K562 (cell line): Measurements from ENCODE around the gene EHD3. TPM values are rescaled to one million over a fixed set of nuclear protein-coding genes. Genes with fewer than 3 reads are reported as not detected.

Source experiments
- ATAC-seq: fragments of 200-7000 bp; cut with Tn5 transposase; 3 replicates; pipeline ENCODE4 v1.9.1; 2020; ENCODE audit warnings: moderate library complexity
- BruUV-seq: library from RNA; stranded (reverse); fragments of 400-500 nt; replicated peaks from 2 replicates; lab custom pipeline; 2021; lab: Mats Ljungman, UMichigan
- CTCF ChIA-PET: fragments of 300-600 bp; formaldehyde crosslinking; extraction: SDS; loops from one replicate; lab custom pipeline; 2021; ENCODE audit warnings: low intra/inter-chr PET ratio; lab: Yijun Ruan, JAX
- POLR2A ChIA-PET: fragments of 300-600, 350-650 bp; sonication (Branson Sonifier 250); formaldehyde crosslinking; extraction: SDS; loops from one replicate; lab custom pipeline; 2021; ENCODE audit warnings: antibody characterized with exemption, inconsistent platforms; lab: Yijun Ruan, JAX
- DNase-seq, 4 experiments: peaks; one replicate each; pipeline versions ENCODE4 v3.0.0 to v3.0.0-alpha.2; 2011 to 2018; ENCODE audit warnings: low spot score in 3 of 4, mixed read lengths in 3 of 4; ENCODE audit errors: extremely low read depth in 1 of 4
- FAIRE-seq: peaks from 2 replicates; lab custom pipeline; 2011; peaks lifted over from hg19 to GRCh38; lab: Jason Lieb, UNC
- H2AFZ ChIP-seq: 2 replicates; pipeline ENCODE4 v1.6.0; 2011; ENCODE audit warnings: low read depth, low read length, control low read depth, inconsistent platforms
- H3K27ac ChIP-seq: fragments of 200-600 bp; 3 replicates; pipeline ENCODE4 v1.8.0; 2011; ENCODE audit warnings: low read depth, mild to moderate bottlenecking, control low read depth, inconsistent platforms, low read length, moderate library complexity, mixed read lengths; ENCODE audit errors: extremely low read depth
- H3K27me3 ChIP-seq, 2 experiments: fragments of 300-600 bp in 1 of 2; 2 replicates in 1 of 2; 3 replicates in 1 of 2; pipeline versions ENCODE4 v1.6.0 to v1.8.0; 2011; ENCODE audit warnings: inconsistent platforms in 2 of 2, low read length in 2 of 2, mild to moderate bottlenecking in 1 of 2, mixed read lengths in 1 of 2, moderate library complexity in 1 of 2; ENCODE audit not compliant: control insufficient read depth in 2 of 2, insufficient read depth in 2 of 2
- H3K36me3 ChIP-seq: fragments of 300-600 bp; 3 replicates; pipeline ENCODE4 v1.8.0; 2011; ENCODE audit warnings: mild to moderate bottlenecking, low read length, inconsistent platforms; ENCODE audit not compliant: control insufficient read depth, insufficient read depth
- H3K4me1 ChIP-seq, 2 experiments: fragments of 200-600 bp in 1 of 2; replicated peaks in 1 of 2; 2 replicates in 1 of 2; 3 replicates in 1 of 2; pipeline versions ENCODE4 v1.5.1 to v1.8.0; 2011; ENCODE audit warnings: inconsistent platforms in 2 of 2, low read length in 2 of 2, mild to moderate bottlenecking in 1 of 2, mixed read lengths in 1 of 2, moderate library complexity in 1 of 2; ENCODE audit not compliant: control insufficient read depth in 2 of 2, insufficient read depth in 2 of 2
- H3K4me2 ChIP-seq: 2 replicates; pipeline ENCODE4 v1.6.1; 2011; ENCODE audit warnings: low read length, control low read depth, inconsistent platforms, mixed read lengths; ENCODE audit not compliant: insufficient read depth
- H3K4me3 ChIP-seq: fragments of 200-600 bp; sonication (generic), shearing (Covaris generic); 2 replicates; pipeline ENCODE4 v1.5.1; 2016; ENCODE audit warnings: control low read depth, inconsistent platforms
- H3K79me2 ChIP-seq: fragments of 200-600 bp; 3 replicates; pipeline ENCODE4 v1.8.0; 2011; ENCODE audit warnings: low read length, inconsistent platforms; ENCODE audit not compliant: control insufficient read depth, insufficient read depth
- H3K9ac ChIP-seq, 2 experiments: 2 replicates each; pipeline versions ENCODE4 v1.6.0 to v1.6.1; 2011; ENCODE audit warnings: low read depth in 2 of 2, low read length in 2 of 2, control low read depth in 1 of 2, inconsistent platforms in 1 of 2, mild to moderate bottlenecking in 1 of 2, mixed read lengths in 1 of 2; ENCODE audit not compliant: insufficient read depth in 1 of 2
- H3K9me1 ChIP-seq: one replicate; pipeline ENCODE4 v1.6.0; 2011; ENCODE audit warnings: inconsistent platforms, mild to moderate bottlenecking, low read length, moderate library complexity; ENCODE audit not compliant: control insufficient read depth, insufficient read depth
- H3K9me3 ChIP-seq: replicated peaks from 2 replicates; pipeline ENCODE4 v1.5.1; 2011; ENCODE audit warnings: low read depth, low read length, inconsistent platforms; ENCODE audit not compliant: control insufficient read depth, insufficient read depth
- H4K20me1 ChIP-seq: replicated peaks from 2 replicates; pipeline ENCODE4 v1.6.1; 2011; ENCODE audit warnings: low read length, inconsistent platforms, mixed read lengths; ENCODE audit not compliant: control insufficient read depth, insufficient read depth
- CAMTA2 ChIP-seq: fragments of 250-450 bp; sonication (Bioruptor Pico); conservative IDR thresholded peaks from 2 replicates; pipeline ENCODE4 v1.5.1; 2022
- ETS2 ChIP-seq: IDR thresholded peaks from 2 replicates; pipeline ENCODE4 v1.6.1; 2016; ENCODE audit warnings: borderline replicate concordance, missing genetic modification characterization, mild to moderate bottlenecking, moderate library complexity, missing compliant biosample characterization; ENCODE audit not compliant: poor library complexity, severe bottlenecking
- HDAC3 ChIP-seq: fragments of 450-650 bp; IDR thresholded peaks from 2 replicates; pipeline ENCODE4 v1.6.1; 2018; ENCODE audit warnings: borderline replicate concordance, mild to moderate bottlenecking, moderate library complexity; ENCODE audit not compliant: partially characterized antibody
- HMGXB4 ChIP-seq: sonication (generic); formaldehyde crosslinking; IDR thresholded peaks from 2 replicates; pipeline ENCODE4 v1.8.1; 2023; ENCODE audit warnings: mild to moderate bottlenecking, missing genetic modification reagents
- MYBL2 ChIP-seq, 2 experiments: fragments of 450-650 bp in 1 of 2; sonication (generic) in 1 of 2; formaldehyde crosslinking in 1 of 2; IDR thresholded peaks; 2 replicates each; pipeline versions ENCODE4 v1.6.1 to v1.8.1; 2017 to 2022; ENCODE audit warnings: borderline replicate concordance in 1 of 2, inconsistent platforms in 1 of 2, low read depth in 1 of 2, mild to moderate bottlenecking in 1 of 2, missing genetic modification reagents in 1 of 2, moderate library complexity in 1 of 2
- NELFE ChIP-seq: IDR thresholded peaks from 2 replicates; pipeline ENCODE4 v1.6.1; 2011; ENCODE audit warnings: mild to moderate bottlenecking; ENCODE audit not compliant: insufficient read depth, insufficient read length
- PPARD ChIP-seq: fragments of 250-450 bp; sonication (Bioruptor Pico); IDR thresholded peaks from 2 replicates; pipeline ENCODE4 v1.8.0; 2022; ENCODE audit warnings: inconsistent platforms, mild to moderate bottlenecking, moderate library complexity
- RBFOX2 ChIP-seq: fragments of 200-400 bp; formaldehyde crosslinking; IDR thresholded peaks from 2 replicates; pipeline ENCODE4 v1.6.1; 2017; ENCODE audit warnings: low read depth, mild to moderate bottlenecking, low read length, moderate library complexity
- RBM25 ChIP-seq: fragments of 200-400 bp; formaldehyde crosslinking; IDR thresholded peaks from 2 replicates; pipeline ENCODE4 v1.6.1; 2018; ENCODE audit warnings: low read length, low read depth, moderate library complexity; ENCODE audit not compliant: severe bottlenecking
- SLC30A9 ChIP-seq: fragments of 250-450 bp; sonication (Bioruptor Pico); IDR thresholded peaks from 2 replicates; pipeline ENCODE4 v1.8.0; 2022; ENCODE audit warnings: mild to moderate bottlenecking, moderate library complexity
- SP2 ChIP-seq: IDR thresholded peaks from 2 replicates; pipeline ENCODE4 v1.6.1; 2011; ENCODE audit warnings: mild to moderate bottlenecking, low read depth, low read length, moderate library complexity; ENCODE audit not compliant: poor library complexity, severe bottlenecking; ENCODE audit errors: extremely low read depth
- XRCC4 ChIP-seq: IDR thresholded peaks from one replicate; pipeline ENCODE4 v1.6.1; 2011; ENCODE audit not compliant: insufficient read depth, insufficient read length; ENCODE audit errors: extremely low read depth
- ZNF347 ChIP-seq: fragments of 450-650 bp; formaldehyde crosslinking; IDR thresholded peaks from 2 replicates; pipeline ENCODE4 v1.4.0; 2020; ENCODE audit warnings: low read depth, mild to moderate bottlenecking, moderate library complexity
- ZNF561 ChIP-seq: fragments of 450-650 bp; formaldehyde crosslinking; conservative IDR thresholded peaks from 2 replicates; pipeline ENCODE4 v1.4.0; 2020; ENCODE audit warnings: mild to moderate bottlenecking, moderate library complexity
- WGBS: fragments of 100-300 bp; shearing (Covaris generic); methylation state at CpG from one replicate; pipeline ENCODE4 v1.1.6; 2016; ENCODE audit warnings: low coverage, mixed read lengths; ENCODE audit not compliant: insufficient coverage; ENCODE audit errors: missing lambda C conversion rate; 5-methylcytosine and 5-hydroxymethylcytosine counted together
- in situ Hi-C: fragments of 300-500 bp; cut with MboI; formaldehyde crosslinking; loops from 4 replicates; pipeline ENCODE4 v1.15.0; 2018; ENCODE audit warnings: inconsistent platforms, mixed read lengths
- intact Hi-C: fragments of 100-400 bp; cut with micrococcal nuclease; formaldehyde crosslinking; loops from 2 replicates; pipeline ENCODE4 v1.14.2; 2022
- polyA plus RNA-seq, 8 experiments: library from polyadenylated mRNA; depleted of rRNA in 4 of 8; stranded (reverse) in 5 of 8; unstranded in 3 of 8; fragments of >200 nt; fragmentation: Nextera tagmentation in 2 of 8; fragmentation: Illumina TruSeq in 1 of 8; extraction: Ambion mirVana in 2 of 8; extraction: Trizol in 1 of 8; gene quantifications; 2 replicates each; pipeline versions ENCODE4 v1.2.1 to v1.2.3, GENCODE V29; 2011 to 2014; ENCODE audit warnings: inconsistent platforms in 1 of 8, missing spikeins in 1 of 8
- total RNA-seq, 7 experiments: library from RNA; depleted of rRNA in 6 of 7; stranded (reverse); fragments of >200 nt in 6 of 7; fragmentation: Illumina TruSeq in 2 of 7; extraction: Trizol in 2 of 7; gene quantifications; 2 replicates each; pipeline versions ENCODE4 v1.2.1 to v1.2.3, GENCODE V29; 2011 to 2021; ENCODE audit warnings: low replicate concordance in 1 of 7
- TF ChIP-seq, protein P1 (sequence below): fragments of 250-450 bp; sonication (Bioruptor Pico); IDR thresholded peaks from 2 replicates; pipeline ENCODE4 v1.5.0; 2021

Gene EHD3
- total and polyA plus RNA-seq, 9 of the 15 experiments (the other 6 are each of a cell fraction or from before 2014, with no cell fraction given) = under 0.01 to 0.04 (median 0.03) TPM; not detected in 3

DNA sequence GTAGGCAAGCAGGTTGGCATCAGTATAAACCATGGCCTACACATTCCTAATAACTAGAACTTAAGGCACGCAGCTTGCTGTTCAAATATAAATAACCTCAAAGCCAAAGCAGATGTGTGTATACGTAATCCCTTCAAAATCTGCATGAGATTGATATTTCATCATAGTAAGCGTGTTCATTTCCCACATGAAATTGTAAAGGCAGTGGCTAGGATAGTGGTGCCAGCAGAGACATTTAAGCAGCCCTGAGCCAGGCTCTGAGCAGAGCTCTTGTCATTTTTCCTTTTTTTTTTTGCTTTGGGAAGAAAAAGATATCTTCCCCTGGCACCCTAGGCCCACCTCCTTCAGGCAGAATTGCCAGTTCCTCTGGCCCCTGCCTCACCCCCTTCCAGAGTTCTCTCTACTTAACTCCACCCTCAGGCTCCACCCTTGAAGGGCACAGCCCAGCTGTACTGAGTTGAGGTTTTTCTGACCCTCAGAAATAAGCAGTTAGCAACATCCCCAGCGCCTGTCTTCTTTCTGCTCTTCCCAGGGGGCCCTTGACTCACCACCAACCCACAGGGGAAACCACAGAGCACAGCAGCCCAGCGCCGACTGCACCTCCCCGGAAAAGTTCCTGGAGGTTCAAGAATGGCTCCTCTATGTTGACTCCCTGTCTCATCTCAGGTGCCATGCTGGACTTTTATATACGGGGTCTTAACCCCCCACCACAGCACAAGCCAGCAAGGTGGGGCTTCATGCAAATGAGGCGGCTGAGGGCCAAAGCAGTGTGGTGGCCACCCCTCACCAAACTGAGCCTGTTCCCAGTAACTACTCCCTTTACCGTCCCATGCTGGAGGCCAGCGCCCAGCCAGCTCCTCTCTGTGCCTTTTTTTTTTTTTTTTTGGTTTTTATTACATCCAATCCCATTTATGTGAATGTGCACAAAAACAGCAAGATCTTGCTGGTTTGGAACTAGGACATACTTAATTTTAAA lies 84.7 kb downstream of the EHD3 start:
- no peak for ATAC-seq
- no peaks in the 10 kb centered on the region for H3K4me1 ChIP-seq
- BruUV-seq = no TSS peak

More for the DNA sequence above, 84.7 kb downstream of the EHD3 start:
- DNase-seq = no peak
- Histone ChIP-seq H3K9ac (no peak overlapping the region), H3K27ac (no peak overlapping the region), H3K4me2 (no peak overlapping the region), H3K9me1 (no peaks in the 10 kb centered on the region), H3K4me3 (no peak overlapping the region), H3K36me3 (no peaks in the 10 kb centered on the region), H4K20me1 (no peaks in the 10 kb centered on the region), H3K79me2 (no peaks in the 10 kb centered on the region), H2AFZ (no peak overlapping the region), H3K9me3 (no peaks in the 10 kb centered on the region), H3K27me3 (peaks cover 0 to 3% of the 10 kb centered on the region in 2 experiments; a peak in 1 of 5 replicates)
- 2% methylated on average over 9 of the region's 11 CpGs for WGBS
- FAIRE-seq = no peak
- ChIA-PET POLR2A (no interaction called here), CTCF (interaction anchor here (0.7 kb wide), 1 partner anchor 156 kb away, joined by 5 read pairs; no protein-coding TSS in a partner anchor)
- in situ Hi-C loops (no loop called here), intact Hi-C loops (no loop called here)
- TF ChIP-seq SLC30A9 (CRISPR knock-in tag) = no peak
- no peak for TF ChIP-seq NELFE
- no peak for TF ChIP-seq RBM25
- no peak for TF ChIP-seq RBFOX2
- no peak for TF ChIP-seq ZNF347 (CRISPR knock-in tag)
- TF ChIP-seq MYBL2 (IDR thresholded peaks at IDR 0.05; ENCODE audit: low read depth) = no peak
- no peak for TF ChIP-seq MYBL2 (CRISPR knock-in tag; IDR thresholded peaks at IDR 0.05; ENCODE audit: borderline replicate concordance)
- TF ChIP-seq, protein P1, sequence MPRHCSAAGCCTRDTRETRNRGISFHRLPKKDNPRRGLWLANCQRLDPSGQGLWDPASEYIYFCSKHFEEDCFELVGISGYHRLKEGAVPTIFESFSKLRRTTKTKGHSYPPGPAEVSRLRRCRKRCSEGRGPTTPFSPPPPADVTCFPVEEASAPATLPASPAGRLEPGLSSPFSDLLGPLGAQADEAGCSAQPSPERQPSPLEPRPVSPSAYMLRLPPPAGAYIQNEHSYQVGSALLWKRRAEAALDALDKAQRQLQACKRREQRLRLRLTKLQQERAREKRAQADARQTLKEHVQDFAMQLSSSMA (CRISPR knock-in tag) = no peak
- TF ChIP-seq HDAC3 = no peak
- TF ChIP-seq SP2 = no peak
- TF ChIP-seq ZNF561 = no peak
- TF ChIP-seq HMGXB4 (CRISPR knock-in tag) = no peak
- no peak for TF ChIP-seq PPARD (CRISPR knock-in tag)
- TF ChIP-seq CAMTA2 (CRISPR knock-in tag) = no peak
- TF ChIP-seq ETS2 = no peak
- TF ChIP-seq XRCC4 = no peak
